GM21723 (cell line): ENCODE measurements around the gene GUCY2D.

Experiments used
- ATAC-seq: cut with Tn5 transposase; IDR thresholded peaks from one replicate; pipeline ENCODE4 v1.9.1; 2021; ENCODE audit warnings: mild to moderate bottlenecking, moderate library complexity; ENCODE audit not compliant: unreplicated experiment

Gene GUCY2D

GRCh38 chr17:7989781-7990655 lies 12.4 kb upstream of the GUCY2D start:
- peak; percentile 85 for ATAC-seq

DNA sequence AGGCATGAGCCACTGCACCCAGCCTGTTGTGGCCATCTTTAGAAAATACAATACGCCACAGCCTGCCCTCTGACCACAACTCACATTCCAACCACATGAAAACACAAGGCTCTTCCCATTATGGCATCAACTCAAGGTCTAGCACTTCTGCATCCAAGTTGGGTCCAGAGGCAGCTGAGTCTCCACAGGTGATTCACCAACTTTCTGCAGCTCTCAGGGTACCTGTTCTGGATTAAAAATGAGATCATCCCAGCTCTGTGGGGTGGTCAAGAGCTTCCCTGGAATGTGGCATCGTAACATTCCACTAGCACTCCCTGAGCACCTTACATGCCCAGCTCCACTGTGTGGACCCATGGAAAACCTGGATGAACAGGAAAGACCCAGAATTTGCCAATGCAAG lies 9.9 kb upstream of the GUCY2D start:
- no peak for ATAC-seq

DNA sequence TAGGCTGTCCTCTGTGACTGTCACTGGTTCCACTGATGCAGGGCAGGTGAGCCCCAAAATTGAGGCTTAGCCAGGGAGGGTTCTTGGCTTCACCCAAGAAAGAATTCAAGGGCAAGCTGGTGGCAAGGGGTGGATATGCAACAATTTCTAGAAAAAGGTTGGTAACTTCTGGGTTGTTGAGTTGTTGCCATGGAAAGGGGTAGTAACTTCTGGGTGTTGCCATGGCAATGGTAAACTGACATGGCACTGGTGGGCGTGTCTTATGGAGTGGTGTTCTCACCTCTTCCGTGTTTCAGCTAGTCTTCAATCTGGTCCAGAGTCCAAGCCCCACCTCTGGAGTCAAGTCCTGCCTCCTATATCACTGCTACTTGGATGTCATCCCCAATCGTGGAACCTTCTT lies 9.5 kb upstream of the GUCY2D start:
- no peak for ATAC-seq

DNA sequence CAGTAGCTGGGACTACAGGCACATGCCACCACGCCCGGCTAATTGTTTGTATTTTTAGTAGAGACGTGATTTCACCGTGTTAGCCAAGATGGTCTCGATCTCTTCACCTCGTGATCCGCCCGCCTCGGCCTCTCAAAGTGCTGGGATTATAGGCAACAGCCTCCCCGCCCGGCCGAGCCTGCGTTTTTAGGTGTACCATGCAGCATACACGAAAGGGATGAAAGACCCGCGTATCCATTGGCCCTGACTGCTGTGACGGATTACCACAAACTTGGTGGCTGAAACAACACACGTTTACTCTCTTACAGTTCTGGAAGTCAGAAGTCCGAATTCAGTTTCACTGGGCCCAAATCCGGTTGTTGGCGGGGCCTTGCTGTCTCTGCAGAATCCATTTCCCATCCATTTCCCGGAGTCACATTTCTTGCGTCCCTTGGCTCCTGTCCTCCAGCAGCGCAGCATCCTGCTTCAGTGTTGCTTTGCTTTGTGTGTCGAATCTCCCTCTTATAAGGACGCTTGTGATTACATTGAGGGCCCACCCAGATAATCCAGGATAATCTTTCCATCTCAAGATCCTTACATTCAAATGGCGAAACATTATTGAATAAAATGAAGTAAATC lies 8.3 kb upstream of the GUCY2D start:
- no peak for ATAC-seq

GRCh38 chr17:7995724-7996123 lies 6.7 kb upstream of the GUCY2D start:
- ATAC-seq: no peak

GRCh38 chr17:7997186-7997585 lies 5.2 kb upstream of the GUCY2D start:
- ATAC-seq: no peak

- ATAC-seq: no peak
Observed at GRCh38 chr17:8002721-8003593, 542 bp downstream of the GUCY2D start.

- ATAC-seq: no peak
Observed at GRCh38 chr17:8003594-8004181, 1.3 kb downstream of the GUCY2D start.

GRCh38 chr17:8004899-8005298 lies 2.5 kb downstream of the GUCY2D start:
- ATAC-seq: no peak

DNA sequence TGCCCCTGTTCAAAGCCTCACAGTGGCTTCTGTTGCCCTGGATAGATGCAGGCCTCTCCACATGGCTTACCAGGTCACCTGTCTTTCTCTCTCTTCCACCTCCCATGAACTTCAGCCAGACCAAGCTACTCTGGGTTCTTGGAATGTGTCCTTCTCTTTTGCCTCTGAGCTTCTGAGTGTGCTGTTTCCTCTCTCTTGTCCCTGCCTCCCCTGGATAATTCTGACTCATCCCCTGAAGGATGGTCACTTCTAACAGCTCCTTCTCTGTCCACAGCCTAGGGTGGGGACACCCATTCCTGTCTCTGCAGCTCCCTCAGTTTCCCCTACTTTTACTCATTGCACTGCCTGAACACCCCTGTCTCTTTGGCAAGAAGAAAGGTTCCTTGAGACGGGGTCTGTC lies 2.9 kb downstream of the GUCY2D start:
- ATAC-seq: no peak

DNA sequence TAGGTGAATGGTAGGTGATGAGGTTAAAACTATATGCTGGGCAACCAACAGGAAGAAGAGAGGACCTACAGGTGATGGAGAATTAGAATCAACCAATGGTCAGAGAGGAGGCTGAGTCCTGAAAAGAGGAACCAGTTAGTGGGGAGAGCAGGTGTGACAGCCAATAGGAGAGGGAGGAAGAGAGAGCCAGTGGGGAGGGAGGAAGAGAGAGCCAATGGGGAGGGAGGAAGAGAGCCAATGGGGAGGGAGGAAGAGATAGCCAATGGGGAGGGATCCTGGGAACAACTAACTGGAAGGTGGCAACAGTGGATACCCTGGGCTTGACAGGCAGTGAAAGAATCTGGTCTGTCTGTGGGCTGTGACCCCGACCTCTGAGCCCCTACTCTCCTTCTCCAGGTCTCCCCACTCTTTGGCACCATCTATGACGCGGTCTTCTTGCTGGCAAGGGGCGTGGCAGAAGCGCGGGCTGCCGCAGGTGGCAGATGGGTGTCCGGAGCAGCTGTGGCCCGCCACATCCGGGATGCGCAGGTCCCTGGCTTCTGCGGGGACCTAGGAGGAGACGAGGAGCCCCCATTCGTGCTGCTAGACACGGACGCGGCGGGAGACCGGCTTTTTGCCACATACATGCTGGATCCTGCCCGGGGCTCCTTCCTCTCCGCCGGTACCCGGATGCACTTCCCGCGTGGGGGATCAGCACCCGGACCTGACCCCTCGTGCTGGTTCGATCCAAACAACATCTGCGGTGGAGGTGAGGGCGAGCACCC lies 3.7 kb downstream of the GUCY2D start:
- no peak for ATAC-seq

DNA sequence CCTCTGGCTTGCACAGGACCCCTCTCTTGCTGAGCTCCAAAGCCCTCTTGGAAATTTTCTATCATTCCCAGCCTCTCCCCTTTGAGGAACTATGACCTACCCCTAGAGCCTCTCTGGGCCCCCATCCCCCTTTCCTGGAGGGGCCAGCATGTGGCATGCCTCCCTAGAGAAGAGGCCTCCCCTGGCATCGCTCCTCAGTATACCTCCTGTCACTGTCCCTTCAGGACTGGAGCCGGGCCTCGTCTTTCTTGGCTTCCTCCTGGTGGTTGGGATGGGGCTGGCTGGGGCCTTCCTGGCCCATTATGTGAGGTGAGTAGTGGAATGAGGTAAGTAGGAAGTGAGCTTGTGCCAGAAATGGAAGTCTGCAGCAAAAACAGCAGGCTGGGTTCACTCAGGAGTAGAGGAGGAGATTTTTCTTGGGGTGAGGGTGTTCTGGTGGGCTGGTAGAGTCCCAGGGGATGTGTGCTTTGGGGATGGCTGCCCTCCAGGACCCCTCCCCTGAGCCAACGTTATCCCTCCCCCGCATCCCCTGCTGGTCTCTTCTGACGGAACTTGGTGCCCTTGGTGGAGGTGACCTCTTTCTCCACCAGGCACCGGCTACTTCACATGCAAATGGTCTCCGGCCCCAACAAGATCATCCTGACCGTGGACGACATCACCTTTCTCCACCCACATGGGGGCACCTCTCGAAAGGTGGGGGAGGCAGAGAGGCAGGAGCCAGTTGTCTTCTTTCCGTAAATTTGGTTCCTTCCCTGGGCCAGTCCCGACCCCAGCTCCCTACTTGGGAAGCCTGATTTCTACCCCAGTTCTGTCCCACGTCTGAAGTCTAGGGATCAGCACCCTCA lies 4.6 kb downstream of the GUCY2D start:
- no peak for ATAC-seq

- no peak for ATAC-seq
Observed at GRCh38 chr17:8007836-8008235, 5.4 kb downstream of the GUCY2D start.

DNA sequence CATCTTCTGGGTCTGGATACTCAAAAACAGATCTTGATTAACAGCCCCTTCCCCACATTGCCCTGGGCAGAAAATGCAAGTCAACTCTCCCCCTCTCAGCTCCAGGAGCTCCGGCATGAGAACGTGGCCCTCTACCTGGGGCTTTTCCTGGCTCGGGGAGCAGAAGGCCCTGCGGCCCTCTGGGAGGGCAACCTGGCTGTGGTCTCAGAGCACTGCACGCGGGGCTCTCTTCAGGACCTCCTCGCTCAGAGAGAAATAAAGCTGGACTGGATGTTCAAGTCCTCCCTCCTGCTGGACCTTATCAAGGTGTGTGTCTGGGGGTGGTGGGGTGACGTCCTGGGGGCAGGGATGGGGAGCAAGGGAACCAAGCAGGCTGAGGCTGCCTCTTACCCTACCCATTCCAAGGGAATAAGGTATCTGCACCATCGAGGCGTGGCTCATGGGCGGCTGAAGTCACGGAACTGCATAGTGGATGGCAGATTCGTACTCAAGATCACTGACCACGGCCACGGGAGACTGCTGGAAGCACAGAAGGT lies 9.7 kb downstream of the GUCY2D start:
- no peak for ATAC-seq

DNA sequence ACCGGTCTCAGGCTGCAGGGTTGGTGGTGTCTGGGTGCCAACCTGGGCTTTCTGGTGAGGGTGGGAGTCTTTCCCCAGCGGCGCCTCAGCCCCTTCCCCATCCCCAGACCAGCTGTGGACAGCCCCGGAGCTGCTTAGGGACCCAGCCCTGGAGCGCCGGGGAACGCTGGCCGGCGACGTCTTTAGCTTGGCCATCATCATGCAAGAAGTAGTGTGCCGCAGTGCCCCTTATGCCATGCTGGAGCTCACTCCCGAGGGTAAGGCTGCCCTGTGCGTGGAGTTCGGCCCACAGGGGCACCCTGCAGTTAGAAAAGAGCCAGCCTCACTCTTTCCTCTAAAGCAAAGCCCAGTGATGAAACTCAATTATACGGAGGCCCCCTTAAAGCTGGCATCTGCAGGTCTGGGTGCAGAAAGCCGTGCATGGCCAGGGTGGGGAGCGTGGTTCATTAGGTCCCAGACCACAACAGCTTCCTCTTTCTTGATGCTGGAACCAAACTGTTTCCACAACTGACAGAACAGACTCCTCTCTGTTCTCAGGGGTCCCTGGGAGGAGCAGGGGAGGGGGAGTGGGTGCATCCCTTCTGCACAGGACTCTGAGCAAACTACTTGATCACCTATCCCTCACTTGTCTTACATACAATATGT lies 10.7 kb downstream of the GUCY2D start:
- ATAC-seq: no peak

DNA sequence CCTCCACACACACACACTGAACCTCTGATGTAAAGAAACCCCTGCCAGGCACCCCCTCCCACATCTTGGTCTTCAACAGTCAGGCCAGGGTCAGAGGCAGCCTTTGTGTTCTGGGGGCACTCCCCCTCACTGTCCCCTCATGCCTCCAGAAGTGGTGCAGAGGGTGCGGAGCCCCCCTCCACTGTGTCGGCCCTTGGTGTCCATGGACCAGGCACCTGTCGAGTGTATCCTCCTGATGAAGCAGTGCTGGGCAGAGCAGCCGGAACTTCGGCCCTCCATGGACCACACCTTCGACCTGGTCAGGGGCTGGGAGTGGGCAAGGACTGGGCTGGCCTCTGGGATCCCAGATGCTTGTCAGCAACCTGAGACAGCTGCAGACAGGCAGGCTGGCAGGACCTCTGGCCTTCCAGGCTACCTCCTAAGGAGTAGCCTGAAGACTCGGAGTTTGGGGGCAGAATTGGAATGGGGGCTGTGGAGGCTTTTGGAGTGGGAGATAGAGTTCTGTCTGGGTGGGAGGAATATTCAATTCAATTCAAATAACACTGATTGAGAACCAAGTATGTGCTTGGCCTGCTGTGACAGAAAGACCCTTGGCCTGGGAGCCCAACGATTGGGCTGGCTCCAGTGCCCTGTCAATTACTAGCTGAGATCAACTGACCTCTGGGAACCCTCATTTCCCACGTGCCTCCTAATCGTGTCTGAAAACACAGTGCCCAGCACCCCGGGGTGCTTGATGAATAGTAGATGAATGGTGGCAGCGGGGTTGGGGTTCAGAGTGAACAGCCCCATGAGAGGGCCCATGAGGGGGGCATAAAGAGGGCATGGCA lies 11.5 kb downstream of the GUCY2D start:
- ATAC-seq: no peak

DNA sequence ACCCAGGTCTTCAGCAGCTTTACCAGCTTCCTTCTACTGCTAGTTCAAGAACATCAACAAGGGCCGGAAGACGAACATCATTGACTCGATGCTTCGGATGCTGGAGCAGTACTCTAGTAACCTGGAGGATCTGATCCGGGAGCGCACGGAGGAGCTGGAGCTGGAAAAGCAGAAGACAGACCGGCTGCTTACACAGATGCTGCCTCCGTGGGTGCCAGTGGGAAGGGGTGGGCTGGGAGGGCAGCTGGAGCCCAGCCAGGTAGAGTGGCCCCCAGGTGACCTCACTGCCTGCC lies 12.1 kb downstream of the GUCY2D start:
- ATAC-seq: no peak
